HG02571 (cell line): ENCODE data around the gene PPP1R12A.

Experiments
- ATAC-seq: cut with Tn5 transposase; IDR thresholded peaks from one replicate; pipeline ENCODE4 v1.9.1; 2021; ENCODE audit warnings: mild to moderate bottlenecking, moderate library complexity; ENCODE audit not compliant: unreplicated experiment

PPP1R12A gene

GRCh38 chr12:79936670-79937069, 1.8 kb upstream of the PPP1R12A start:
- no peak for ATAC-seq

GRCh38 chr12:79935624-79936345, 888 bp upstream of the PPP1R12A start:
- peak; percentile 13 for ATAC-seq

- ATAC-seq, result peak; percentile 15
Observed at GRCh38 chr12:79934281-79935020, 446 bp downstream of the PPP1R12A start.

GRCh38 chr12:79933532-79934264, 1.2 kb downstream of the PPP1R12A start:
- no peak for ATAC-seq

GRCh38 chr12:79933043-79933442, 1.9 kb downstream of the PPP1R12A start:
- no peak for ATAC-seq

GRCh38 chr12:79932357-79932756, 2.5 kb downstream of the PPP1R12A start:
- ATAC-seq, result no peak

- no peak for ATAC-seq
Observed at GRCh38 chr12:79929065-79929464, 5.8 kb downstream of the PPP1R12A start.

- ATAC-seq, result peak; percentile 97
Observed at GRCh38 chr12:79927772-79928474, 7.0 kb downstream of the PPP1R12A start.

- ATAC-seq, result no peak
Observed at GRCh38 chr12:79926951-79927350, 7.9 kb downstream of the PPP1R12A start.

- ATAC-seq, result no peak
Observed at GRCh38 chr12:79925492-79925891, 9.4 kb downstream of the PPP1R12A start.

- ATAC-seq, result no peak
Observed at GRCh38 chr12:79921786-79922185, 13.1 kb downstream of the PPP1R12A start.

GRCh38 chr12:79920421-79921238, 14.3 kb downstream of the PPP1R12A start:
- no peak for ATAC-seq

- ATAC-seq, result no peak
Observed at GRCh38 chr12:79919762-79920161, 15.1 kb downstream of the PPP1R12A start.

- ATAC-seq, result no peak
Observed at GRCh38 chr12:79916826-79917225, 18.1 kb downstream of the PPP1R12A start.

- no peak for ATAC-seq
Observed at GRCh38 chr12:79911889-79912656, 22.8 kb downstream of the PPP1R12A start.

- no peak for ATAC-seq
Observed at GRCh38 chr12:79908366-79908765, 26.5 kb downstream of the PPP1R12A start.

GRCh38 chr12:79901506-79901905, 33.4 kb downstream of the PPP1R12A start:
- ATAC-seq, result no peak

GRCh38 chr12:79900951-79901350, 33.9 kb downstream of the PPP1R12A start:
- ATAC-seq, result no peak

- no peak for ATAC-seq
Observed at GRCh38 chr12:79900199-79900598, 34.7 kb downstream of the PPP1R12A start.
